ENCODE data around the gene AURKAIP1.

The AURKAIP1 gene

GRCh38 chr1:1357871-1358432 lies 17.1 kb downstream of the AURKAIP1 start:
- H3K27ac ChIP-seq: no peak overlapping the region
- TF ChIP-seq, protein P1, sequence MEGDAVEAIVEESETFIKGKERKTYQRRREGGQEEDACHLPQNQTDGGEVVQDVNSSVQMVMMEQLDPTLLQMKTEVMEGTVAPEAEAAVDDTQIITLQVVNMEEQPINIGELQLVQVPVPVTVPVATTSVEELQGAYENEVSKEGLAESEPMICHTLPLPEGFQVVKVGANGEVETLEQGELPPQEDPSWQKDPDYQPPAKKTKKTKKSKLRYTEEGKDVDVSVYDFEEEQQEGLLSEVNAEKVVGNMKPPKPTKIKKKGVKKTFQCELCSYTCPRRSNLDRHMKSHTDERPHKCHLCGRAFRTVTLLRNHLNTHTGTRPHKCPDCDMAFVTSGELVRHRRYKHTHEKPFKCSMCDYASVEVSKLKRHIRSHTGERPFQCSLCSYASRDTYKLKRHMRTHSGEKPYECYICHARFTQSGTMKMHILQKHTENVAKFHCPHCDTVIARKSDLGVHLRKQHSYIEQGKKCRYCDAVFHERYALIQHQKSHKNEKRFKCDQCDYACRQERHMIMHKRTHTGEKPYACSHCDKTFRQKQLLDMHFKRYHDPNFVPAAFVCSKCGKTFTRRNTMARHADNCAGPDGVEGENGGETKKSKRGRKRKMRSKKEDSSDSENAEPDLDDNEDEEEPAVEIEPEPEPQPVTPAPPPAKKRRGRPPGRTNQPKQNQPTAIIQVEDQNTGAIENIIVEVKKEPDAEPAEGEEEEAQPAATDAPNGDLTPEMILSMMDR (IDR thresholded peaks at IDR 0.05): no peak
- H3K4me1 ChIP-seq (ENCODE audit: control insufficient read depth in 1 of 2, insufficient read depth in 1 of 2, low read depth in 1 of 2, low read length in 1 of 2): peaks cover 0 to 10% of the 10 kb centered on the region in 2 experiments
- peaks cover 99% of the 10 kb centered on the region for H3K27me3 ChIP-seq
- no peaks in the 10 kb centered on the region for H3K36me3 ChIP-seq
- H3K4me3 ChIP-seq (ENCODE audit: low read depth in 1 of 2, low read length in 1 of 2): no peak overlapping the region
- H3K9me3 ChIP-seq: no peaks in the 10 kb centered on the region

DNA sequence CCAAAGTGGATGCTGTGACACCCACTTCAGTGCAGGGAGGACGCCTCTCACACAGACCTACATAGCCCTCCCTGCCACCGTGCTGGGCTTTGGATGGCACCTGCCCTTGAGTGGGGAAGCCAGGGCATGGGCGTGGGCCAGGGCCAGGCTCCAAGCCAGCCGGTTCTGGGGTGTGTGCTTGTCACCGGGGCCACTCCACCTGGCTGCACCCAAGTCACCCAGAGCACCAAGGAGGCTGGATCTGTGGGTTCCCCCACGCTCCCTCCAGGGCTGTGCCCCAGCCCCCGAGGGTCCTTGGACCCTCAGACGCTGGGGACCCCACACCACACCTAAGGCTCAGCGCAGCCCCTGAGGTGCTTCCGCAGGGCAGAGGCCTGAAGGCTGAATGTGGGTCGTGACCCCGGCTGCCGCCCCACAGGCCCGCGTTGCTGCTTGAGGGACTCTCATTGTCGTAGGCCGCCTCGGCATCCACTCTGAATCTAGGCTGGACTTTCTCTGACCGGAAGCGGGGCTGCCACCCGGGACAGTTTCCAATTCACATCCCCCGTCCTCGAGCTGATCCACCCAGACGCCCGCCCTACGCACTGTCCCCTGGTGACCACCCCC lies 18.1 kb downstream of the AURKAIP1 start:
- TF ChIP-seq, protein P1 (IDR thresholded peaks at IDR 0.05): no peak
- Histone ChIP-seq H3K9me3 (no peaks in the 10 kb centered on the region), H3K4me3 (ENCODE audit: low read depth in 1 of 2, low read length in 1 of 2) (no peak overlapping the region), H3K36me3 (no peaks in the 10 kb centered on the region), H3K27me3 (peaks cover 100% of the 10 kb centered on the region), H3K4me1 (ENCODE audit: control insufficient read depth in 1 of 2, insufficient read depth in 1 of 2, low read depth in 1 of 2, low read length in 1 of 2) (peaks cover 0 to 10% of the 10 kb centered on the region in 2 experiments), H3K27ac (no peak overlapping the region)

- Histone ChIP-seq H3K9me3 (no peaks in the 10 kb centered on the region), H3K4me1 (ENCODE audit: control insufficient read depth in 1 of 2, insufficient read depth in 1 of 2, low read depth in 1 of 2, low read length in 1 of 2) (peaks cover 0 to 10% of the 10 kb centered on the region in 2 experiments), H3K27me3 (peaks cover 100% of the 10 kb centered on the region), H3K27ac (no peak overlapping the region), H3K4me3 (ENCODE audit: low read depth in 1 of 2, low read length in 1 of 2) (no peak overlapping the region), H3K36me3 (no peaks in the 10 kb centered on the region)
- TF ChIP-seq, protein P1 (IDR thresholded peaks at IDR 0.05): no peak
These were observed 18.7 kb downstream of the AURKAIP1 start for GRCh38 chr1:1356166-1356795.

DNA sequence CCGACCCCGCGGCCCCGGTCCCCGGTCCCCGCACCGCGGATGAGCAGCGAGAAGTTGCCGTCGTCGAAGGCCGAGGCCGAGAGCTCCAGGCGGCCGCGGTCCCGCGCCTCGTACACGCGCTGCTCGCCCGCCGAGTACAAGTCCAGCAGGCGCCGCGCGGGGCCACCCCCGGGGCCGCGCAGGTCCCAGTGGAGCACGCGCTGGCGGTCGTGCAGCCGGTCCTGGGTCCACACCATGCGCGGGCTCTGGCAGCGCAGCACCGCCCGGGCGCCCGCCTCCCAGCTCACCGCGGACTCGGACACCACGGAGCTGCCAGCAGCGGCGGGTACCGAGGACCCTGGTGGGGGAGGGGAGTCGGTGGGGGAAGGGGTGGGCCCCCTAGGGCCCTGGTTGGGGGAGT lies 19.6 kb downstream of the AURKAIP1 start:
- no peaks in the 10 kb centered on the region for H3K36me3 ChIP-seq
- no peaks in the 10 kb centered on the region for H3K9me3 ChIP-seq
- H3K4me1 ChIP-seq (ENCODE audit: control insufficient read depth in 1 of 2, insufficient read depth in 1 of 2, low read depth in 1 of 2, low read length in 1 of 2): peaks cover 0 to 10% of the 10 kb centered on the region in 2 experiments
- H3K27ac ChIP-seq: no peak overlapping the region
- TF ChIP-seq, protein P1 (IDR thresholded peaks at IDR 0.05): no peak
- H3K4me3 ChIP-seq (ENCODE audit: low read depth in 1 of 2, low read length in 1 of 2): no peak overlapping the region
- H3K27me3 ChIP-seq: peaks cover 93% of the 10 kb centered on the region

DNA sequence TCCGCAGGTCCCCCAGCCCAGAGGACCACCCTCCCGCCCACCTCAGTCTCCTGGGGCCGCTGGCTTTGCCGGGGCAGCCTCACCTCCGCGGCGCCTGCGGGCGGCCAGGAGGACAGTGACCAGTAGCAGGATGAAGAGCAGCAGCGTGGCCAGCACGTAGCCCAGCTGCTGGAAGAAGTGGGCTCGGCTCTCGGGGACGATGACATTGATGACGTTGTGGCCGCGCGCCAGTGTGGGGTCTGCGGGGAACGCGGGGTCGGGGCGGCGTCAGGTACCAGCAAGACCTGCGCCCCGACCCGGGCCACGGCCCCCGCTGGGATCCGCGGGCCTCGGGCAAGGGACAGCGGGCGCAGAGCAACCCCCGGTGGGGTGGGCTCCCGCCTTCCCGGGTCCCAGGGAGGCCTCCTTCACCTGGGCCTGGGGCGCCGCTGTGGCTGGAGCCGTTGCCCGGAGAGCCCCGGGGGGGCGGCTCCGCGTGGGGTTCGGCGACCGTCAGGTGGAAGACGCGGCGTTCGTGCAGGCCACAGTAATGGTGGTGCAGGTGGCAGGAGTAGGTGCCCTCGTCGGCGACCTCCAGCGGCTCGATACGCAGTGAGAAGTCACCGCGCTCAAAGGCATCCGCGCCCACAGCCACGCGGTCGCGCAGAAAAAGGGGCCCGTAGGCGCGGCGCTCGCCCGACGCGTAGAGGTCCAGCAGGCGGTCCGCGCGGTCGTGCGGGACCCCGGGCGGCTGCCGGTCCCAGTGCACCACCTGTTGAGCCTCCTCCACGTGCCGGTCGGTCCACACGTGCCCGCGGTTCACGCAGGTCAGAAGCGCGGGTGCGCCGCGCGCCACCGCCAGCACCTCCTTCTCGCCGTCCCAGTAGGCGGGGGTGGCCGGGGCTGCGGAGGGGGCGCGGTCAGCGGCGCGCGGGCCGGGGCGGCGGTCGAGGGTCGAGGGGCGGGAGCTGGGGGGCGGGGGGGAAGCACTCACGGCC lies 20.4 kb downstream of the AURKAIP1 start:
- TF ChIP-seq, protein P1 (IDR thresholded peaks at IDR 0.05): no peak
- H3K27me3 ChIP-seq: peaks cover 85% of the 10 kb centered on the region

More for the DNA sequence above, 20.4 kb downstream of the AURKAIP1 start:
- H3K36me3 ChIP-seq: no peaks in the 10 kb centered on the region
- no peak overlapping the region for H3K27ac ChIP-seq
- no peak overlapping the region for H3K4me3 ChIP-seq (ENCODE audit: low read depth in 1 of 2, low read length in 1 of 2)
- no peaks in the 10 kb centered on the region for H3K9me3 ChIP-seq
- H3K4me1 ChIP-seq (ENCODE audit: control insufficient read depth in 1 of 2, insufficient read depth in 1 of 2, low read depth in 1 of 2, low read length in 1 of 2): peaks cover 0 to 10% of the 10 kb centered on the region in 2 experiments
